NCI-H187 (cell line): Measurements from ENCODE around the gene IFITM5.
"Not testable (repeated sequence)": the region's sequence is repeated elsewhere in the genome, so short reads cannot be mapped to it uniquely, and the experiment has no call there.

Experiments used
- DNase-seq, 2 experiments: peaks; one replicate each; lab custom pipeline; 2025; lab: John Stamatoyannopoulos, UW

The IFITM5 gene

GRCh38 chr11:299081-299891 is at the start of gene IFITM5:
Gene IFITM5, minus strand, starts transcription at chr11:299526. Its CDS starts 36 bp downstream, at chr11:299490.
- DNase-seq = no peak

GRCh38 chr11:346529-346928 is 47.2 kb upstream of the IFITM5 start:
- DNase-seq = no peak

- no peak for DNase-seq
These were observed 45.7 kb upstream of the IFITM5 start for GRCh38 chr11:344836-345578.

GRCh38 chr11:342328-342727 is 43.0 kb upstream of the IFITM5 start:
- no peak for DNase-seq

GRCh38 chr11:340539-341512 is 41.5 kb upstream of the IFITM5 start:
- DNase-seq = no peak

GRCh38 chr11:339963-340362 is 40.6 kb upstream of the IFITM5 start:
- no peak for DNase-seq

GRCh38 chr11:337711-338110 is 38.4 kb upstream of the IFITM5 start:
- DNase-seq = no peak

- no peak for DNase-seq
These were observed 37.4 kb upstream of the IFITM5 start for GRCh38 chr11:336659-337198.

- DNase-seq = no peak
These were observed 36.7 kb upstream of the IFITM5 start for GRCh38 chr11:335779-336658.

GRCh38 chr11:334264-334994 is 35.1 kb upstream of the IFITM5 start:
- peak in 1 of 2 experiments; percentile 17 for DNase-seq

GRCh38 chr11:333616-334263 is 34.4 kb upstream of the IFITM5 start:
- not testable (repeated sequence) for DNase-seq

- DNase-seq = no peak
These were observed 33.5 kb upstream of the IFITM5 start for GRCh38 chr11:332651-333480.

- DNase-seq = no peak
These were observed 32.2 kb upstream of the IFITM5 start for GRCh38 chr11:331358-332060.

GRCh38 chr11:330694-331357 is 31.5 kb upstream of the IFITM5 start:
- DNase-seq = no peak

- no peak for DNase-seq
These were observed 31.0 kb upstream of the IFITM5 start for GRCh38 chr11:330307-330693.

GRCh38 chr11:329886-330253 is 30.5 kb upstream of the IFITM5 start:
- DNase-seq = no peak

GRCh38 chr11:328516-329100 is 29.3 kb upstream of the IFITM5 start:
- not testable (repeated sequence) for DNase-seq
